IMR-90 (cell line): ENCODE results near the gene CDKAL1. TPM values are rescaled to one million over a fixed set of nuclear protein-coding genes. Genes with fewer than 3 reads are reported as not detected.

ENCODE experiments used
- ATAC-seq: fragments of 200-7000 bp; cut with Tn5 transposase; 2 replicates; pipeline ENCODE4 v1.9.1; 2020; ENCODE audit warnings: low read depth, mild to moderate bottlenecking, moderate library complexity
- BruUV-seq: library from RNA; stranded (reverse); fragments of 400-500 nt; replicated peaks from 2 replicates; lab custom pipeline; 2021; lab: Mats Ljungman, UMichigan
- CTCF ChIA-PET: fragments of 300-600 bp; formaldehyde crosslinking; extraction: SDS; loops from one replicate; lab custom pipeline; 2021; ENCODE audit warnings: antibody characterized with exemption; lab: Yijun Ruan, JAX
- POLR2A ChIA-PET: fragments of 300-600 bp; sonication (Branson Sonifier 250); formaldehyde crosslinking; loops from one replicate; lab custom pipeline; 2022; ENCODE audit warnings: antibody characterized with exemption; ENCODE audit not compliant: unreplicated experiment; lab: Charles Lee
- DNase-seq: peaks from one replicate; pipeline ENCODE4 v3.0.0; 2013
- H2AFZ ChIP-seq: replicated peaks from 2 replicates; pipeline ENCODE3; 2013; ENCODE audit warnings: low read length, mild to moderate bottlenecking; ENCODE audit not compliant: poor library complexity
- H2AK5ac ChIP-seq: 2 replicates; pipeline ENCODE4 v1.6.1; 2013; ENCODE audit warnings: low read depth, low read length, inconsistent platforms
- H2AK9ac ChIP-seq: replicated peaks from 2 replicates; pipeline ENCODE3; 2013; ENCODE audit warnings: mild to moderate bottlenecking, low read depth, low read length, moderate library complexity; ENCODE audit not compliant: poor library complexity
- H2BK120ac ChIP-seq: 2 replicates; pipeline ENCODE4 v1.6.1; 2013; ENCODE audit warnings: low read depth, low read length, inconsistent platforms
- H2BK15ac ChIP-seq: 3 replicates; pipeline ENCODE4 v1.6.1; 2013; ENCODE audit warnings: low read depth, low read length, inconsistent platforms
- H2BK20ac ChIP-seq: 2 replicates; pipeline ENCODE4 v1.6.1; 2013; ENCODE audit warnings: low read depth, mild to moderate bottlenecking, inconsistent platforms, low read length, moderate library complexity
- H2BK5ac ChIP-seq: 2 replicates; pipeline ENCODE4 v1.6.1; 2013; ENCODE audit warnings: mild to moderate bottlenecking, low read depth, low read length, inconsistent platforms; ENCODE audit not compliant: poor library complexity, severe bottlenecking
- H3K14ac ChIP-seq: replicated peaks from 2 replicates; pipeline ENCODE4 v1.6.1; 2013; ENCODE audit warnings: low read depth, low read length, inconsistent platforms
- H3K18ac ChIP-seq: 2 replicates; pipeline ENCODE4 v1.6.1; 2013; ENCODE audit warnings: low read depth, low read length, control low read depth
- H3K23ac ChIP-seq: 2 replicates; pipeline ENCODE4 v1.6.1; 2013; ENCODE audit warnings: low read depth, low read length, inconsistent platforms
- H3K27ac ChIP-seq: 2 replicates; pipeline ENCODE4 v1.5.1; 2013; ENCODE audit warnings: mild to moderate bottlenecking, control low read depth, low read length; ENCODE audit not compliant: insufficient read depth
- H3K27me3 ChIP-seq: 2 replicates; pipeline ENCODE4 v1.6.1; 2013; ENCODE audit warnings: low read length; ENCODE audit not compliant: control insufficient read depth, insufficient read depth
- H3K36me3 ChIP-seq: 2 replicates; pipeline ENCODE4 v1.6.1; 2013; ENCODE audit warnings: low read length, mixed read lengths; ENCODE audit not compliant: control insufficient read depth, insufficient read depth
- H3K4ac ChIP-seq: 2 replicates; pipeline ENCODE4 v1.6.1; 2013; ENCODE audit warnings: low read depth, low read length, inconsistent platforms
- H3K4me1 ChIP-seq: 2 replicates; pipeline ENCODE4 v1.6.1; 2013; ENCODE audit warnings: low read length, mixed read lengths; ENCODE audit not compliant: control insufficient read depth, insufficient read depth
- H3K4me2 ChIP-seq: 2 replicates; pipeline ENCODE4 v1.6.1; 2013; ENCODE audit warnings: low read depth, mild to moderate bottlenecking, control low read depth, low read length, moderate library complexity
- H3K4me3 ChIP-seq: 2 replicates; pipeline ENCODE4 v1.5.1; 2013; ENCODE audit warnings: low read depth, mild to moderate bottlenecking, control low read depth, low read length, moderate library complexity; ENCODE audit not compliant: insufficient read depth
- H3K56ac ChIP-seq: 2 replicates; pipeline ENCODE4 v1.6.1; 2013; ENCODE audit warnings: low read length, inconsistent platforms; ENCODE audit not compliant: insufficient read depth; ENCODE audit errors: extremely low read depth
- H3K79me1 ChIP-seq, 2 experiments: 2 replicates each; pipeline ENCODE4 v1.6.1; 2013; ENCODE audit warnings: low read length in 2 of 2, inconsistent platforms in 1 of 2, low read depth in 1 of 2
- H3K9ac ChIP-seq: 2 replicates; pipeline ENCODE4 v1.6.1; 2013; ENCODE audit warnings: low read depth, low read length, control low read depth
- H3K9me1 ChIP-seq: 2 replicates; pipeline ENCODE4 v1.6.1; 2013; ENCODE audit warnings: low read length, inconsistent platforms; ENCODE audit not compliant: insufficient read depth
- H3K9me3 ChIP-seq: 2 replicates; pipeline ENCODE4 v1.6.1; 2013; ENCODE audit warnings: low read length; ENCODE audit not compliant: control insufficient read depth, insufficient read depth
- H4K20me1 ChIP-seq: 2 replicates; pipeline ENCODE4 v1.6.1; 2013; ENCODE audit warnings: low read length, inconsistent platforms; ENCODE audit not compliant: insufficient read depth
- H4K5ac ChIP-seq: 2 replicates; pipeline ENCODE4 v1.6.1; 2013; ENCODE audit warnings: mild to moderate bottlenecking, low read depth, low read length, control low read depth
- H4K8ac ChIP-seq, 2 experiments: 2 replicates each; pipeline ENCODE4 v1.6.1; 2013; ENCODE audit warnings: low read depth in 2 of 2, low read length in 2 of 2, control low read depth in 1 of 2, inconsistent platforms in 1 of 2
- H4K91ac ChIP-seq: 2 replicates; pipeline ENCODE4 v1.6.1; 2013; ENCODE audit warnings: low read depth, low read length, inconsistent platforms; ENCODE audit not compliant: insufficient read depth
- BHLHE40 ChIP-seq: fragments of 150-350 bp; IDR thresholded peaks from 2 replicates; pipeline ENCODE4 v1.6.1; 2016; ENCODE audit warnings: mild to moderate bottlenecking, low read depth, low read length
- MAFK ChIP-seq: IDR thresholded peaks from 2 replicates; pipeline ENCODE4 v1.6.1; 2012; ENCODE audit warnings: low read depth, low read length, improper control_type of control experiment
- MAZ ChIP-seq: IDR thresholded peaks from 2 replicates; pipeline ENCODE4 v1.6.1; 2012; ENCODE audit warnings: low read depth, mild to moderate bottlenecking, low read length, improper control_type of control experiment, moderate library complexity, borderline replicate concordance
- NFE2L2 ChIP-seq: fragments of 150-350 bp; IDR thresholded peaks from 2 replicates; pipeline ENCODE4 v1.6.1; 2016; ENCODE audit warnings: low read depth, mild to moderate bottlenecking, low read length
- RCOR1 ChIP-seq: IDR thresholded peaks from 2 replicates; pipeline ENCODE4 v1.6.1; 2012; ENCODE audit warnings: mild to moderate bottlenecking, low read length, improper control_type of control experiment; ENCODE audit not compliant: insufficient replicate concordance
- USF2 ChIP-seq: fragments of 150-350 bp; IDR thresholded peaks from 2 replicates; pipeline ENCODE4 v1.6.1; 2017; ENCODE audit warnings: mild to moderate bottlenecking, antibody characterized with exemption, low read length, low read depth
- WGBS, 2 experiments: methylation state at CpG; one replicate each; pipeline versions ENCODE4 v1.1.5 to v1.1.7; 2013; ENCODE audit warnings: missing lambda C conversion rate in 2 of 2; ENCODE audit not compliant: insufficient read length in 1 of 2; ENCODE audit errors: extremely low coverage in 2 of 2; 5-methylcytosine and 5-hydroxymethylcytosine counted together
- dilution Hi-C: fragments of 300-500 bp; cut with HindIII; formaldehyde crosslinking; loops from one replicate; pipeline ENCODE4 v1.14.3; 2018; ENCODE audit warnings: low sequenced_read_pairs; ENCODE audit not compliant: unreplicated experiment
- in situ Hi-C: fragments of 300-500 bp; cut with MboI; formaldehyde crosslinking; loops from 3 replicates; pipeline ENCODE4 v1.14.3; 2019; ENCODE audit warnings: low sequenced_read_pairs, inconsistent platforms, mixed read lengths
- intact Hi-C: fragments of 100-400 bp; cut with micrococcal nuclease; formaldehyde crosslinking; loops from 2 replicates; pipeline ENCODE4 v1.10.0; 2022
- polyA plus RNA-seq, 3 experiments: library from polyadenylated mRNA; depleted of rRNA; stranded (reverse); fragments of >200 nt; gene quantifications; 2 replicates each; pipeline ENCODE4 v1.2.3, GENCODE V29; 2012; ENCODE audit warnings: low replicate concordance in 1 of 3
- total RNA-seq: library from RNA; depleted of rRNA; stranded (reverse); fragments of >200 nt; gene quantifications from 2 replicates; pipeline ENCODE4 v1.2.3, GENCODE V29; 2012

The CDKAL1 gene
- total and polyA plus RNA-seq, 2 of the 4 experiments (the other 2 are of a cell fraction), result 3.7 to 13.1 TPM

- ATAC-seq, result no peak
- H3K4ac ChIP-seq, result no peak overlapping the region
- no peak overlapping the region for H3K9ac ChIP-seq
- TF ChIP-seq MAZ (no peak), NFE2L2 (no peak), MAFK (no peak), BHLHE40 (no peak), USF2 (no peak), RCOR1 (no peak)
- H4K8ac ChIP-seq, result no peak overlapping the region
- no peak overlapping the region for H2AFZ ChIP-seq
- H4K5ac ChIP-seq, result no peak overlapping the region
- intact Hi-C loops, result loop anchor here (2.0 kb wide), 1 partner anchor 13 kb away; no protein-coding TSS in a partner anchor
- no peak overlapping the region for H3K14ac ChIP-seq
- H2BK5ac ChIP-seq, result no peak overlapping the region
- H3K4me1 ChIP-seq, result peaks cover 4% of the 10 kb centered on the region
- H4K20me1 ChIP-seq, result no peaks in the 10 kb centered on the region
- dilution Hi-C loops, result no loop called here
- CTCF ChIA-PET, result interaction anchor here (0.7 kb wide), 2 partner anchors 172 to 210 kb away, joined by 3 to 4 read pairs; no protein-coding TSS in a partner anchor
- POLR2A ChIA-PET, result no interaction called here
- H2BK120ac ChIP-seq, result no peak overlapping the region
- no peak overlapping the region for H2AK5ac ChIP-seq
- no peak for DNase-seq
- BruUV-seq, result no TSS peak
- H3K18ac ChIP-seq, result no peak overlapping the region
- H4K91ac ChIP-seq, result no peak overlapping the region
- no peaks in the 10 kb centered on the region; a peak in 1 of 4 replicates for H3K79me1 ChIP-seq
- H3K23ac ChIP-seq, result no peak overlapping the region
- H2AK9ac ChIP-seq, result no peak overlapping the region
- peaks cover 2% of the 10 kb centered on the region; the same call in 1 of the 2 replicates for H3K9me3 ChIP-seq
- no peaks in the 10 kb centered on the region for H3K9me1 ChIP-seq
- no peak overlapping the region for H3K56ac ChIP-seq
- no CpG with 5 or more reads among the region's 4 CpGs for WGBS, 2 experiments
- no peak overlapping the region for H2BK15ac ChIP-seq
- H3K4me2 ChIP-seq, result no peak overlapping the region
- no peaks in the 10 kb centered on the region for H3K36me3 ChIP-seq
- H2BK20ac ChIP-seq, result no peak overlapping the region
- no peaks in the 10 kb centered on the region for H3K27me3 ChIP-seq
- in situ Hi-C loops, result no loop called here
- no peak overlapping the region for H3K27ac ChIP-seq
- H3K4me3 ChIP-seq, result no peak overlapping the region
Observed at GRCh38 chr6:21189759-21190158, 655.5 kb downstream of the CDKAL1 start.
